Neuron (in vitro differentiated cells): ENCODE results near the gene PM20D1.
"Not testable (repeated sequence)": the region's sequence is repeated elsewhere in the genome, so short reads cannot be mapped to it uniquely, and the experiment has no call there.

ENCODE experiments used
- H2AFZ ChIP-seq: one replicate; pipeline ENCODE4 v1.6.1; 2013; ENCODE audit warnings: low read depth, mild to moderate bottlenecking, inconsistent platforms, low read length, moderate library complexity
- H3K27me3 ChIP-seq: one replicate; pipeline ENCODE4 v1.6.1; 2013; ENCODE audit warnings: low read length; ENCODE audit not compliant: insufficient read depth
- H3K36me3 ChIP-seq: one replicate; pipeline ENCODE4 v1.6.1; 2013; ENCODE audit warnings: low read length; ENCODE audit not compliant: insufficient read depth
- H3K4me1 ChIP-seq: one replicate; pipeline ENCODE4 v1.6.1; 2013; ENCODE audit warnings: low read length; ENCODE audit not compliant: insufficient read depth
- H3K4me3 ChIP-seq: 2 replicates; pipeline ENCODE4 v1.5.1; 2013; ENCODE audit warnings: mild to moderate bottlenecking, low read length, moderate library complexity
- H3K9me3 ChIP-seq: one replicate; pipeline ENCODE4 v1.6.1; 2013; ENCODE audit warnings: low read length

PM20D1 gene

DNA sequence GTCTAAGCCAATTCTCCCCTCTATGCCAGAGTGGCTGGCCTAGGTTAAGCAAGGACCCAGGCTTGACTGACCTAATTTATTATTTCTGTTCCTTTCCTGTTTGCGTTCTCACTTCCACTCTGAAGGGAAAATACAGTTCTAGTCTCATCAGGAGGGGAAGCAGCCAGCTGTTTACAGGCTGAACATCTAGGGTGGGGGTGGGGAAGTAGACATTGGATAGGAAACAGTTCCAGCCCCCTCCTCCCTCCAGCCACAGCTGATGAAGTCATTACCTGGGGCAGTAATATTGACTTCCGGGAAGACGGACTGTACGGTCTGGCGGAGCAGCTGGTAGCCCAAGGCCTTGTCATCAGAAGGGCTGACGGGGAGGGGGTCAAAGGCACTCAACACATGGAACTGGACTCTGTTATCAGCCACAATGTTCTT is 17.6 kb downstream of the PM20D1 start:
- Histone ChIP-seq H3K4me3 (no peak overlapping the region), H3K9me3 (no peaks in the 10 kb centered on the region), H2AFZ (no peak overlapping the region), H3K36me3 (no peaks in the 10 kb centered on the region), H3K27me3 (no peaks in the 10 kb centered on the region), H3K4me1 (peaks cover 6% of the 10 kb centered on the region)

DNA sequence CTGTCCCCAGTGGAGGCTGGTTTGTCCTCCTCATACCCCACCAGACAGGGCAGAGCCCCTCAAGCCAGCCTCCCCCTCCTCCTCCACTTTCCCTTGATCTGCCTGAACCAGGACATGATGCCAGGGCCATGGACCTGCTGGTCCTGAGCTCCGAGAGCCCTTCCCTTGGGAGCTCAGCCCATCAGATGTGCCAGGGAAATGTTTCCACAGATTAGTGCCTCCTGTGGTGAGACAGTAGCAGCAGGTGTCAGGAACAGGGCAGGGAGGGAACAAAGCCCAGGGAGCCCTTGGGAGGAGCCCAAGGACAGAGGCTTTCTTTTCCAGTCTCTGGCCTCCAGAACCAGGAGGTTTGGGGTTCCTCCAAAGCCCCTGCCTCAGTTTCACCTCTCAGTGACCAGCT is 22.3 kb downstream of the PM20D1 start:
- Histone ChIP-seq H3K27me3 (no peaks in the 10 kb centered on the region), H3K36me3 (no peaks in the 10 kb centered on the region), H3K9me3 (no peaks in the 10 kb centered on the region), H3K4me1 (peaks cover 20% of the 10 kb centered on the region), H3K4me3 (no peak overlapping the region), H2AFZ (no peak overlapping the region)

DNA sequence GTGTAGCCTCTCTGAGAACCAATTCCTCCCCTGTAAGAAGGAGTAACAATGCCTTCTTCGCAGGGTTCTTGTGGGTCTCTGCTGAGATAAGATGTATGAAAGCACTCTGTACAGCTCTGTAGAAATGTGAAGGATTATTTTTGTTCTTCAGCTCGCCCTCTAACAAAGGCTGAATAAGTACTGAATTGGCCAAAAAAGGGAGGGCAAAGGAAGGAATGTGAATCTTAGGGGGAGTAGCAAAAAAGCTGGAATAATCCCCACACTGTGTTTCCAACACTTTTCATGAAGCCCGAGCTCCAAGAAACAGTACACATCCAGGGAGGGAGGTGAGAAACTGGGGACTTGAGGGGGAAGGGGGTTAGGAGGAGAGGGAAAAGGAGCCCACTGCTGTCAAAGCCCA is 22.9 kb downstream of the PM20D1 start:
- Histone ChIP-seq H2AFZ (no peak overlapping the region), H3K36me3 (no peaks in the 10 kb centered on the region), H3K4me1 (peaks cover 20% of the 10 kb centered on the region), H3K27me3 (no peaks in the 10 kb centered on the region), H3K4me3 (no peak overlapping the region), H3K9me3 (no peaks in the 10 kb centered on the region)

DNA sequence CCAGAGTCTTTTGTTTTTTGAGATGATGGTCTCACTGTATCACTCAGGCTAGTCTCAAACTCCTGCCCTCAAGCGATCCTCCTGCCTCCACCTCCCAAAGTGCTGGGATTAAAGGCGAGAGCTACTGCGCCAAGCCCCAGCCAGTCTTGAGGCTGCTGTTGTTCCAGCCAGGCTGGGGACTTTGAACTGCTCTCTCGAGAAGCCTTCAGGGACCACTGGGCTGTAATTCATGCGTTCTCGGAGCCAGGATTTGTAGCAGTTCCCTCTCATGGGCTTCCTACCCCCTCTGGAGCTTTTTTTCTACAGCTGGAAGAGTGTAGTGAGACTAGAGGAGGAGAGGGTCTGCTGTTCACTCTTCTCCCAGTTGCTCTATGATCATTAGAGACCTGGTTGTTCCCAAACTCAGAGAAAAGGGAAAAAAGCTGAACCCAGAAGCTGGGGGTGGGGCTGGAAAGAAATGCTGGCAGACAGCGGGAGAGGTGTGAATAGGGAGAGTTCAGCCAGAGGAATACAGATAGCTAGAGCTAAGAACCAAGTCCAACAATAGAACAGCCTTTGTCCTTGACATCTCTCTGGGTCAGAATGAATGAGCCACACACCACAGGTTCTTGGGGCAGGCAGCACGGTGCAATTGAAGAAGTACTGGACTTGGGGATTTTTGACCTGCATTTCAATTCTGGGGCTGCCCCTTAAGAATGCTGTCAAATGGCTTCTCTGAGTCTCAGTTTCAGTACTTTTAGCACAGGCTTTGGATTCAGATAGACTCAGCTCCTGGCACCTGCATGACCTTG is 23.7 kb downstream of the PM20D1 start:
- no peak overlapping the region for H3K4me3 ChIP-seq
- H3K9me3 ChIP-seq, result no peaks in the 10 kb centered on the region
- peaks cover 20% of the 10 kb centered on the region for H3K4me1 ChIP-seq
- no peak overlapping the region for H2AFZ ChIP-seq
- H3K27me3 ChIP-seq, result no peaks in the 10 kb centered on the region
- H3K36me3 ChIP-seq, result no peaks in the 10 kb centered on the region

DNA sequence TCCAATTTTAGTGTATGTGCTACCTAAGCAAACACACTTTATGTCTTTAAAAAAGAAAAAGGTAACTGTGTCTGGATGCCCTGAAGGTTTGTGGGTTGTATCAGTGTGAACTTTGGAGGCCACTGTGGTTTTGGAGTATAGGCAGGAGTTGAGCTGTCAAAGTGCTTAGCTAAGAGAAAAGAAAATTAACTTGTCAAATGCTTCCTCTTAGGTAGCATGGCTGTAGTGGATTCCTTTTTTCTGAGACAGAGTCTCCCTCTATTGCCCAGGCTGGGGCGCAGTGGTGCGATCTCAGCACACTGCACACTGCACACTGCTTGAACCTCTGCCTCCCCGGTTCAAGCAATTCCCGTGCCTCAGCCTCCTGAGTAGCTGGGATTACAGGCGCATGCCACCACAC is 25.8 kb downstream of the PM20D1 start:
- H3K4me3 ChIP-seq, result no peak overlapping the region
- no peaks in the 10 kb centered on the region for H3K9me3 ChIP-seq
- no peaks in the 10 kb centered on the region for H3K27me3 ChIP-seq
- peaks cover 20% of the 10 kb centered on the region for H3K4me1 ChIP-seq
- H3K36me3 ChIP-seq, result no peaks in the 10 kb centered on the region
- H2AFZ ChIP-seq, result no peak overlapping the region

DNA sequence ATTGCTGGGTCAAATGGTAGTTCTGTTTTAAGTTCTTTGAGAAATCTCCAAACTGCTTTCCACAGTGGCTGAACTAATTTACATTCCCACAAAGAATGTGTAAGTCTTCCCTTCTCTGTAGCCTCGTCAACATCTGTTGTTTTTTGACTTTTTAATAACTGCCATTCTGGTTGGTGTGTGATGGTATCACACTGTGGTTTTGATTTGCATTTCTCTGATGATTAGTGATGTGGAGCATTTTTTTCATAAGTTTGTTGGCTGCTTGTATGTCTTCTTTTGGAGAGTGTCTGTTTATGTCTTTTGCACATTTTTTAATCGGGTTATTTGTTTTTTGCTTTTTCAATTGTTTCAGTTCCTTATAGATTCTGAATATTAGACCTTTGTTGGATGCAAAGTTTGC is 26.7 kb downstream of the PM20D1 start:
- not testable (repeated sequence) for H2AFZ ChIP-seq, H3K4me3 ChIP-seq, H3K9me3 ChIP-seq, H3K36me3 ChIP-seq, H3K27me3 ChIP-seq
- H3K4me1 ChIP-seq, result peaks cover 20% of the 10 kb centered on the region

DNA sequence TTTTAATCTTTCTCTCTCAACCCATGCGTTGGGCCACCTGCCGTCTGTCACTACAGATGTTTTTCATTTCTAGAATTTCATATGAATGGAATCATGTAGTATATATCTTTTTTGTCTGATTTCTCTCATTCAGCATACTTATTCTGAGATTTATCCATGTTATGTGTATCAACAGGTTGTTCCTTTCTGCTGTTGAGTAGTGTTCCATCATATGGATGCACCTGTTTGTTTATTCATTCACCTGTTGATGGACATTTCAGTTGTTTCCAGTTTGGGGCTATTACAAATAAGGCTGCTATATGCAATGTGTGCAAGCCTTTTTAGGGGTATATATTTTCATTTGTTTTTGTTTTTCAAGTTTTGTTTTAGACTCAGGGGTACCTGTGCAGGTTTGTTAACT is 27.5 kb downstream of the PM20D1 start:
- H3K27me3 ChIP-seq, result no peaks in the 10 kb centered on the region
- H2AFZ ChIP-seq, result no peak overlapping the region
- no peak overlapping the region for H3K4me3 ChIP-seq
- H3K4me1 ChIP-seq, result peaks cover 20% of the 10 kb centered on the region
- H3K36me3 ChIP-seq, result no peaks in the 10 kb centered on the region
- H3K9me3 ChIP-seq, result no peaks in the 10 kb centered on the region

DNA sequence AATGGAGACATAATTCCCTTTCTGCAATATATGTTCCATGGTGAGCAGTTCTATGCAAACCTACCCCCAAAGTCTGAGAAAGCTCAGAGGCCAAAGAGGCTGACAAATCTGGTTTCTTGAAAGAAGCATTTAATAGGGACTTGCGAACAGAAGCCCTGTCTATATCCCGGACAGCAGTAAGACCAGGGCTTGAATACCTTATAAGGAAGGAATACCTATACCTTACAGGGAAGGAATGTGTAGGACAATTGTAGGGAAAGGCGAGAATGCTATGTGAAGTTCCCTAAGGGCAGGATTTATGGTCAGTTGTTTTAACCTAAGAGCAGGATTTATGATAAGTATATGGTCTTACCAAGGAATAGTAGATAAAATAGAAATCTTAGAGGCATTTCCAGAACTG is 31.9 kb downstream of the PM20D1 start:
- Histone ChIP-seq H2AFZ (no peak overlapping the region), H3K9me3 (no peaks in the 10 kb centered on the region), H3K4me1 (peaks cover 17% of the 10 kb centered on the region), H3K4me3 (no peak overlapping the region), H3K36me3 (no peaks in the 10 kb centered on the region), H3K27me3 (no peaks in the 10 kb centered on the region)

DNA sequence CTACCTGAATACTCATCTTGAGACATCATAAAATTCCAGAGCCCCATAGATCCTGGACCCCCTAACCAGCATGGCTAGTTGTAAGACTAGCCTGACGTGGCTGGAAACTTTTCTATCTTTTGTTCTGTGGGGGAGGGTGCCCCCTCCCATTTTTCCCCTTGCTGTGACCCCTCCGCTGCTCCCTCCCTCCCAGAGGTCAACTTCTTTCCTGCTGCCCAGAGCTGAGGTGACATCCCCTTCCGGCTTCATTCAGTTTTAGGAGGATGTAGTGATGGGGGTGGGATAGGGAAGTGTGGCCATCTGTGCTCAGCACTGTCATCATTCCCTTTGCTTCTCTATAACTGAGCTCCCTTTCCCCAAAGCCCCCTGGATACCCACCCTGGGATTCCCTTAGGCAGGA is 32.6 kb downstream of the PM20D1 start:
- Histone ChIP-seq H3K4me1 (peaks cover 17% of the 10 kb centered on the region), H3K4me3 (no peak overlapping the region), H3K27me3 (no peaks in the 10 kb centered on the region), H3K36me3 (no peaks in the 10 kb centered on the region), H3K9me3 (no peaks in the 10 kb centered on the region), H2AFZ (no peak overlapping the region)

DNA sequence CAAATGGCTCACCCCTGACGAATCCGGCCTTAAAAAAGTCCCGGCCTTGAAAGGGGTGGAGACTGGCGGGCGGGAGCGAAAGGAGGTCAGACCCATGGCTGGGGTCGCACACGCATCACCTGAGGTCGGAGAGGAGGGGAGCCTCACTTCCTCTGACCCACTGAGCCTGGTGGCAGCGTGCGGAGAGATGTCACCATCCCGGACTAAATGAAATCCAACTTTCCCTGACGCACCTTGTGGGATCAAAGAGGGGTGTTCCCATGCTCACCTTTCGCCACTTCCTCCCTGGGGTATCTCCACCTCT is 36.2 kb downstream of the PM20D1 start:
- Histone ChIP-seq H3K4me3 (peak overlapping the region; percentile 69), H3K36me3 (peaks cover 12% of the 10 kb centered on the region), H2AFZ (peak overlapping the region; percentile 97), H3K9me3 (no peaks in the 10 kb centered on the region), H3K4me1 (peaks cover 33% of the 10 kb centered on the region), H3K27me3 (no peaks in the 10 kb centered on the region)

DNA sequence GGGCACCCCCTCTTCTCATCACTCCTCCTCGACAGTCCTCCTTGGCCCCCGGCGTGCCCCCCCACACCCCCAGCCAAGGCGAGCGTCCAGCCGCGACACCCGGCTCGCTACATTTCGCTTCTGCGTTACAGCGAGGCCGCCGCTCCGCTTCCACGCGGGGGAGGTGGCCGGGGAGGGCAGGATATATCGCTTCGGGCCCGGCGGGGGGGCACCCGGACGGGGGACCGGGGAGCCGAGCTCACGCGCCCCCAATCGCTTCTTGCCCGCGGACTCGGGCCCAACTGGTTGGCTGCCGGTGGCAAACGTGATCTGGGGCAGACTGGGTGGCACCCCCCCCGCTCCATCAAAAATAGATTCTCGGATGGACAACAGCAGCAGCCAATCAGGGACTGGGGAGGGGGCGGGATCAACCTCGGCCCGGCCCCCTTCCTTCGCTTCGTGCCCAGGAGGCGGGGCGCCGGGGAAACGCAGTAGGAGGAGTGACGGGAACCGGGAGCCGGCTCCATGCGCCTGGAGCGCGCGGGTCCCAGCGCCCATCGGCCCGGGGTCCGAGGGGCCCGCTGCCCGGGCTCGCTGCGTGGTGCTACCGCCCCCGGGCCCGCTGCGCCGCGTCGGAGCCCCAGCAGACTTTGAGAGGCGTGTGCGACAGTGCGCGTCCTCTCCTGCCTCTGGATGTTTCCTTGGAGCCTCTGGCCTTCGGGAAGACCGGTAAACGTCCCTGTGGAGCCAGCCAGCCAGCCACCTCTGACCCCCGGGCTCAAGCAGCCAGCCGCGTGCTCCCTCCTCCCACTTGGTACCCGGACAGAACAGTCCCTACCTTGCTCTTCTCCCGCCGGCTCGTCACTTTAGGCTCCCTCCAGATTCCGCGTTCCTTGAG is 36.8 kb downstream of the PM20D1 start, which contains the start of gene SLC41A1:
Gene SLC41A1, minus strand, starts transcription at position 321 of the 877 bp plus-strand sequence. CDS start 2,757 bp downstream, outside the sequence.
- H3K9me3 ChIP-seq, result no peaks in the 10 kb centered on the region

DNA sequence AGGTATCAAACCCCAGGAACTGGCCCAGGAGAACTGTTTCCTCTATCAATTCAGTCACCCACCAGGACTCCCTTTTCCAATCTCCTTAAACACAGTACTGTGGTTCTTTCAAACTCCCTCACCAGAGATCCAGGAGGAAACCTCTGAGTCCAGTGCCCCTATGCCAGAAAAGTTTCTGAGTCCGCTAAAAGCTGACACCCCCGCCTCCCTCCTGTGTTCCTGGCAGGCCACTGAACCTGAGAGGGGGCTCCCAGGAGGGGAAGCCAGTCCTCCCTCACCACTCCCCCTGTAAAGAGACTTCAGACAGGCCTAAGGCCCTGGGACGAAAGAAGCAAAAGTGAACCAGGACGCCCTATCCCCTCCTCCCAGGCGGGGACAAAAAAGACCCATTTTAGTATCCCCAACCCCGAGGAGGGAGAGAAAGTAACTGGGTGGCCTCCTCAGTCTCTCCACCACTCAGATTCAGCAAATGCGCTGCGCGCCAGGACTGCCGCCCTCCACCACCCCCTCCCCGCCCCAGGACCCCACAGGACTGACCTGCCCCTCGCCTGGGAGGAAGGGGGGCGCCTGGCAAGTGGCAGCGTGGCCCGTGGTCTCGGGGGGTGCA is 37.6 kb downstream of the PM20D1 start:
- no peaks in the 10 kb centered on the region for H3K9me3 ChIP-seq
- peaks cover 27% of the 10 kb centered on the region for H3K4me1 ChIP-seq
- H2AFZ ChIP-seq, result peak overlapping the region; percentile 97
- peak overlapping the region; percentile 69 for H3K4me3 ChIP-seq
- peaks cover 16% of the 10 kb centered on the region for H3K36me3 ChIP-seq
- no peaks in the 10 kb centered on the region for H3K27me3 ChIP-seq

More for the DNA sequence above, 36.8 kb downstream of the PM20D1 start, which contains the start of gene SLC41A1:
- H3K36me3 ChIP-seq, result peaks cover 16% of the 10 kb centered on the region
- peak within 1 kb of the TSS; percentile 69 for H3K4me3 ChIP-seq
- no peaks in the 10 kb centered on the region for H3K27me3 ChIP-seq
- H3K4me1 ChIP-seq, result peaks cover 33% of the 10 kb centered on the region
- H2AFZ ChIP-seq, result peak within 1 kb of the TSS; percentile 97

DNA sequence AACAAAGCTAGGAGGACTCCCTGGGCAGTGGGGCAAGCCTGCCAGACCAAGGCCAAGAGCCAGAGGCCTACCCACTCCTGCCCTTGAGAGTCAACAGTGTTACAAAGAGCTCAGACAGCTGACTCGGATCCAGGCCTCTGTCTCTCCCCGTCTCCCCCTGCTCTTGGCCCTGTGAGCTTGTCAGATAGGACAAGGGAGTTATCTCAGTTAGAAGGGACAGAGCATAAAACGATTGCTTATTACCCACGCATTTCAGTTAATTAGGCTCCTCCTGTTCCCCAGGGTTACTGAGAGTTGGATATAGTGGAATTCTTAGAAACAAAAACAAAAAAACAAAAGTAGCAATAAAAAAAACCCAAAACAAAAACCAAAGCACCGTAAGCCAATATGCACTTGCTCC is 38.3 kb downstream of the PM20D1 start:
- Histone ChIP-seq H3K4me3 (peak overlapping the region; percentile 69), H3K36me3 (peaks cover 16% of the 10 kb centered on the region), H3K27me3 (no peaks in the 10 kb centered on the region), H3K4me1 (peaks cover 25% of the 10 kb centered on the region), H2AFZ (peak overlapping the region; percentile 97), H3K9me3 (no peaks in the 10 kb centered on the region)
